C4-2B (cell line): Measurements from ENCODE around the gene TMEM59.

Experiments used
- CTCF ChIP-seq: fragments of 450-650 bp; conservative IDR thresholded peaks from 2 replicates; pipeline ENCODE4 v1.5.1; 2017; ENCODE audit warnings: mild to moderate bottlenecking
- ZFX ChIP-seq: fragments of 450-650 bp; IDR thresholded peaks from 2 replicates; pipeline ENCODE4 v1.6.1; 2017

- TF ChIP-seq CTCF (no peak), ZFX (no peak)
Measured at GRCh38 chr1:54080598-54081049, 27.6 kb upstream of the TMEM59 start.
